Endothelial cell of umbilical vein (primary cell): Measurements from ENCODE around the gene PIGH. TPM values are rescaled to one million over a fixed set of nuclear protein-coding genes. Genes with fewer than 3 reads are reported as not detected.

Experiments
- BruUV-seq: library from RNA; stranded (reverse); fragments of 400-500 nt; replicated peaks from 2 replicates; lab custom pipeline; 2021; lab: Mats Ljungman, UMichigan
- CTCF ChIA-PET: fragments of 300-600, 350-600 bp; sonication (Branson Sonifier 250); formaldehyde crosslinking; loops from one replicate; lab custom pipeline; 2021; ENCODE audit warnings: antibody characterized with exemption, inconsistent platforms; lab: Charles Lee
- POLR2A ChIA-PET: fragments of 300-600, 350-600 bp; sonication (Branson Sonifier 250); formaldehyde crosslinking; loops from one replicate; lab custom pipeline; 2021; ENCODE audit warnings: antibody characterized with exemption, inconsistent platforms; lab: Charles Lee
- DNase-seq: peaks from one replicate; pipeline ENCODE4 v3.0.0-alpha.2; 2011; ENCODE audit warnings: low read depth, low spot score
- FAIRE-seq: peaks from 2 replicates; lab custom pipeline; 2011; peaks lifted over from hg19 to GRCh38; lab: Jason Lieb, UNC
- H2AFZ ChIP-seq: 2 replicates; pipeline ENCODE4 v1.6.0; 2012; ENCODE audit warnings: low read depth, low read length, control low read depth, inconsistent platforms
- H3K27ac ChIP-seq: 2 replicates; pipeline ENCODE4 v1.5.1; 2011; ENCODE audit warnings: low read depth, mild to moderate bottlenecking, control low read depth, low read length, moderate library complexity; ENCODE audit not compliant: insufficient read depth
- H3K27me3 ChIP-seq, 2 experiments: 2 replicates each; pipeline versions ENCODE4 v1.6.0 to v1.6.1; 2011; ENCODE audit warnings: low read length in 2 of 2, mixed read lengths in 1 of 2; ENCODE audit not compliant: control insufficient read depth in 2 of 2, insufficient read depth in 2 of 2
- H3K36me3 ChIP-seq, 2 experiments: 2 replicates in 1 of 2; 3 replicates in 1 of 2; pipeline ENCODE4 v1.5.1; 2011; ENCODE audit warnings: low read length in 2 of 2, mild to moderate bottlenecking in 1 of 2, moderate library complexity in 1 of 2; ENCODE audit not compliant: control insufficient read depth in 2 of 2, insufficient read depth in 2 of 2; ENCODE audit errors: extremely low read depth in 1 of 2
- H3K4me1 ChIP-seq: 3 replicates; pipeline ENCODE4 v1.5.1; 2011; ENCODE audit warnings: mild to moderate bottlenecking, low read length; ENCODE audit not compliant: control insufficient read depth, insufficient read depth; ENCODE audit errors: extremely low read depth
- H3K4me2 ChIP-seq: 2 replicates; pipeline ENCODE4 v1.6.1; 2011; ENCODE audit warnings: low read length, control low read depth, mixed read lengths; ENCODE audit not compliant: insufficient read depth
- H3K4me3 ChIP-seq, 3 experiments: fragments of 200-600 bp in 1 of 3; sonication (generic), shearing (Covaris generic) in 1 of 3; replicated peaks in 1 of 3; 2 replicates each; pipeline ENCODE4 v1.5.1; 2011 to 2016; ENCODE audit warnings: control low read depth in 3 of 3, low read length in 3 of 3, mild to moderate bottlenecking in 2 of 3, inconsistent platforms in 1 of 3, low read depth in 1 of 3, moderate library complexity in 1 of 3; ENCODE audit not compliant: insufficient read depth in 1 of 3
- H3K79me2 ChIP-seq: 2 replicates; pipeline ENCODE4 v1.6.0; 2012; ENCODE audit warnings: low read length, inconsistent platforms; ENCODE audit not compliant: control insufficient read depth, insufficient read depth
- H3K9ac ChIP-seq: replicated peaks from 2 replicates; pipeline ENCODE3; 2011; ENCODE audit warnings: low read length, control low read depth; ENCODE audit not compliant: insufficient read depth; ENCODE audit errors: extremely low read depth
- H3K9me1 ChIP-seq: replicated peaks from 3 replicates; pipeline ENCODE4 v1.6.0; 2011; ENCODE audit warnings: mild to moderate bottlenecking, low read length; ENCODE audit not compliant: control insufficient read depth, insufficient read depth; ENCODE audit errors: extremely low read depth
- H3K9me3 ChIP-seq: replicated peaks from 2 replicates; pipeline ENCODE4 v1.5.1; 2012; ENCODE audit warnings: low read length, inconsistent platforms; ENCODE audit not compliant: control insufficient read depth, insufficient read depth
- H4K20me1 ChIP-seq: replicated peaks from 2 replicates; pipeline ENCODE3; 2011; ENCODE audit warnings: mild to moderate bottlenecking, low read length; ENCODE audit not compliant: control insufficient read depth, insufficient read depth; ENCODE audit errors: extremely low read depth
- CTCF ChIP-seq, 2 donors: IDR thresholded peaks; 1 replicate in 1 of 2; 2 replicates in 1 of 2; pipeline ENCODE4 v1.5.1; 2011; ENCODE audit warnings: low read length in 2 of 2, mild to moderate bottlenecking in 2 of 2, moderate library complexity in 2 of 2, control low read depth in 1 of 2, inconsistent platforms in 1 of 2, low read depth in 1 of 2; ENCODE audit not compliant: insufficient read depth in 1 of 2; ENCODE audit errors: extremely low read depth in 1 of 2
- GATA2 ChIP-seq: IDR thresholded peaks from 2 replicates; pipeline ENCODE4 v1.7.0; 2011; ENCODE audit warnings: low read depth, mild to moderate bottlenecking, moderate library complexity, mixed read lengths, low read length; ENCODE audit not compliant: insufficient read length, insufficient read depth
- MAX ChIP-seq: IDR thresholded peaks from 2 replicates; pipeline ENCODE4 v1.6.1; 2011; ENCODE audit not compliant: insufficient read depth, insufficient read length
- dilution Hi-C: fragments of 300-500 bp; cut with MboI; formaldehyde crosslinking; loops from one replicate; pipeline ENCODE4 v1.15.0; 2019; ENCODE audit warnings: low sequenced_read_pairs; ENCODE audit not compliant: extremely low pct_ligation_motif_present
- intact Hi-C: fragments of 100-400 bp; cut with micrococcal nuclease; formaldehyde crosslinking; loops from one replicate; pipeline ENCODE4 v1.10.0; 2022
- polyA plus RNA-seq, 4 experiments: library from polyadenylated mRNA; depleted of rRNA in 3 of 4; stranded (reverse) in 3 of 4; unstranded in 1 of 4; fragments of >200 nt; gene quantifications; 2 replicates each; pipeline versions ENCODE4 v1.2.1 to v1.2.3, GENCODE V29; 2011 to 2012; ENCODE audit warnings: missing spikeins in 1 of 4
- total RNA-seq: library from RNA; stranded (reverse); gene quantifications from 2 replicates; pipeline ENCODE4 v1.2.3, GENCODE V29; 2021

PIGH gene
- total and polyA plus RNA-seq, 2 donors (not counting 3 experiments of a cell fraction or from before 2014, with no cell fraction given), result 12.3 to 18.0 TPM

- no TSS peak for BruUV-seq
- CTCF ChIA-PET, result interaction anchor here (1.4 to 1.6 kb wide), 3 partner anchors 10 to 74 kb away, joined by 4 to 13 read pairs (median 5); partner anchors contain the start of gene ARG2
Observed at GRCh38 chr14:67630186-67630585, 30.1 kb upstream of the PIGH start.

More at GRCh38 chr14:67630186-67630585, 30.1 kb upstream of the PIGH start:
- POLR2A ChIA-PET, result no interaction called here
- no peak for TF ChIP-seq MAX
- no peak for TF ChIP-seq GATA2
- no peak for TF ChIP-seq CTCF (IDR thresholded peaks at IDR 0.05; ENCODE audit: extremely low read depth in 1 of 2, insufficient read depth in 1 of 2, low read depth in 1 of 2, low read length in 2 of 2)
- Histone ChIP-seq H3K36me3 (no peaks in the 10 kb centered on the region), H3K9me3 (no peaks in the 10 kb centered on the region), H3K4me3 (no peak overlapping the region), H3K9ac (no peak overlapping the region), H2AFZ (no peak overlapping the region), H3K27ac (no peak overlapping the region), H3K4me1 (no peaks in the 10 kb centered on the region), H3K79me2 (no peaks in the 10 kb centered on the region), H3K27me3 (no peaks in the 10 kb centered on the region), H4K20me1 (no peaks in the 10 kb centered on the region), H3K9me1 (no peaks in the 10 kb centered on the region), H3K4me2 (no peak overlapping the region)
- dilution Hi-C loops, result no loop called here
- DNase-seq, result no peak
- intact Hi-C loops, result no loop called here
- no peak for FAIRE-seq
